ENCODE measurements around the gene ABCB1.

The ABCB1 gene

DNA sequence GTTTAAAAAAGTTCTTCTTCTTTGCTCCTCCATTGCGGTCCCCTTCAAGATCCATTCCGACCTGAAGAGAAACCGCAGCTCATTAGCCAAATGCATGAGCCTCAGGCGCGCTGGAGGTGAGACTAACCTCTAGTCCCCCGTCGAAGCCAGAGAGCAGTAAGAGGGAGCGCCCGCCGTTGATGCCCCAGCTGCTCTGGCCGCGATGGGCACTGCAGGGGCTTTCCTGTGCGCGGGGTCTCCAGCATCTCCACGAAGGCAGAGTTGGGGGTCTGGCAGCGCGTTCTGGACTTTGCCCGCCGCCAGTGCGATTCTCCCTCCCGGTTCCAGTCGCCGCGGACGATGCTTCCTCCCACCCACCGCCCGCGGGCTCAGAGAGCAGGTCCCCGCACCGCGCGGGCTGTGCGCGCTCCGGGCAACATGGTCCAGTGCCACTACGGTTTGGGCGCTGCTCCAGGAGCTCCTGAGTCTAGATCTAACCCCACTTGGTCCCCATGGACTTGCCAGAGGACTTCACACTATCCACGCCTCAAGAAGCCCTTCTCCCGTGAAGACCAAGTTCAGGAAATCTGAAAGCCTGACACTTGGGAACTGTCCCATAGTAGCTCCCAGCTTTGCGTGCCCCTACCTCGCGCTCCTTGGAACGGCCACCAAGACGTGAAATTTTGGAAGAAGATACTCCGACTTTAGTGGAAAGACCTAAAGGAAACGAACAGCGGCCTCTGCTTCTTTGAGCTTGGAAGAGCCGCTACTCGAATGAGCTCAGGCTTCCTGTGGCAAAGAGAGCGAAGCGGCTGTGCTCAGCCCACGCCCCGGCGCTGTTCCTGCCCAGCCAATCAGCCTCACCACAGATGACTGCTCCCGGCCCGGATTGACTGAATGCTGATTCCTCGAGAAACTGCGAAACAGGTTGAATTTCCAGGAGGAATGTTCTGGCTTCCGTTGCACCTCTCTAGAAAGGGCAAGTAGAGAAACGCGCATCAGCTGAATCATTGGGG, at the start of gene ABCB1:
TSS of gene ABCB1 (minus strand) at position 755 of the 995 bp plus-strand sequence. CDS start at position 55, 700 bp downstream.
- TF ChIP-seq, protein P1, sequence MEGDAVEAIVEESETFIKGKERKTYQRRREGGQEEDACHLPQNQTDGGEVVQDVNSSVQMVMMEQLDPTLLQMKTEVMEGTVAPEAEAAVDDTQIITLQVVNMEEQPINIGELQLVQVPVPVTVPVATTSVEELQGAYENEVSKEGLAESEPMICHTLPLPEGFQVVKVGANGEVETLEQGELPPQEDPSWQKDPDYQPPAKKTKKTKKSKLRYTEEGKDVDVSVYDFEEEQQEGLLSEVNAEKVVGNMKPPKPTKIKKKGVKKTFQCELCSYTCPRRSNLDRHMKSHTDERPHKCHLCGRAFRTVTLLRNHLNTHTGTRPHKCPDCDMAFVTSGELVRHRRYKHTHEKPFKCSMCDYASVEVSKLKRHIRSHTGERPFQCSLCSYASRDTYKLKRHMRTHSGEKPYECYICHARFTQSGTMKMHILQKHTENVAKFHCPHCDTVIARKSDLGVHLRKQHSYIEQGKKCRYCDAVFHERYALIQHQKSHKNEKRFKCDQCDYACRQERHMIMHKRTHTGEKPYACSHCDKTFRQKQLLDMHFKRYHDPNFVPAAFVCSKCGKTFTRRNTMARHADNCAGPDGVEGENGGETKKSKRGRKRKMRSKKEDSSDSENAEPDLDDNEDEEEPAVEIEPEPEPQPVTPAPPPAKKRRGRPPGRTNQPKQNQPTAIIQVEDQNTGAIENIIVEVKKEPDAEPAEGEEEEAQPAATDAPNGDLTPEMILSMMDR (conservative IDR thresholded peaks at IDR 0.05), result no peak
- no peak for TF ChIP-seq ZFX (IDR thresholded peaks at IDR 0.05)
- no peak within 1 kb of the TSS for H3K27ac ChIP-seq

DNA sequence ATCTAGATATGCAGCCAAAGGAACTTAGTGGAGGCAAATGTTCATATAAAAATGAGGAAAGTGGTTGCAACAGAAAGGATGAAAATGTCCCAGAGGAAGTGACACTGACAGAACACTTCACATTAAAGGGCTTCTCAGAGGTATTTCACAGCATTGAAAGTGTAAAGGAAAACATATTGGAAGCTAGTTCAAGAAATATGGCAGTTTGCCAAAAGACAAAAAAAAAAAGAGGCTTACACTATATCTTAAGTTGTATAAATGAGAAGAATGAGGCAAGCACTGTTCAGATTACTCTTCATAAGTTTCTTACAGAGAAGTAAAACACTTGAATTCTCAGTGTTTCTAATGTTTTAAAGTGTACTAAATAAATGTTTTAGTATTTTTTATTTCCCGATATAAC, 47.6 kb upstream of the ABCB1 start:
- no peak overlapping the region for H3K27ac ChIP-seq
- TF ChIP-seq, protein P1 (conservative IDR thresholded peaks at IDR 0.05), result no peak
- no peak for TF ChIP-seq ZFX (IDR thresholded peaks at IDR 0.05)

DNA sequence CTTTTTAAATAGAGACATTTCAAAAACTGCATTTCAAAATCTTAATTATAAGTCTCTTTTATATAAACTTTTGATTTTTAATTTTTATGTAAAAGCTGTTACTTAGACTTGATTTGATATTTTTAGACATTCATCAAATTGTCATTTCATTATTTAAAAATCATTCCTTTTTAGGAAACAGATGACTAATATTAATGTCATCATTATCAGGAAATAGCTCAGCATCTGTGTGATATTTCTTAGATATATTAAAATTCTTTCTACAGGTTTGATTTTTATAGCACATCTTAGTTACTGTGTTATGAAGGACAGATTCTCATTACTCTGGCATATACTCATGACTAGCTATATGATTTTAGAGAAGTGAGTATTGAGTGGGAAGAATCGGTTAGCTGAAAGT, 44.8 kb upstream of the ABCB1 start:
- TF ChIP-seq, protein P1 (conservative IDR thresholded peaks at IDR 0.05), result no peak
- TF ChIP-seq ZFX (IDR thresholded peaks at IDR 0.05), result no peak
- no peak overlapping the region for H3K27ac ChIP-seq

DNA sequence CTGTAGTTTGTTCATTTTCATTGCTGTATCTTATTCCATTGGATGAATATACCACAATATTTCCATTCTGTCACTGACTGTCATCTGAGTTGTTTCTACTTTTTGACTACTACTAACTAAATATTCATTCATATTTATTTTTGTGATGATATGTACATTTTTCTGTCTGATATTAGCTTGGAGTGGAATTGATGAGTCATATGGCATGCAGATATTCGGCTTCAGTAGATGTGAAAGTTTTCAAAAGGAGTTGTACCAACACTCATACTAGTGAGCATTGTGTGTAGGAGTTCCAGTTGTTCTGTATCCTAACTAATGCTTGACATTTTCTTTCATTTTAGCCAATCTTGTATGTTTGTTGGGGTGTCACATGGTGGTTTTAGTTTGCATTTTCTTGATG, 35.2 kb upstream of the ABCB1 start:
- H3K27ac ChIP-seq, result no peak overlapping the region
- no peak for TF ChIP-seq ZFX (IDR thresholded peaks at IDR 0.05)
- TF ChIP-seq, protein P1 (conservative IDR thresholded peaks at IDR 0.05), result no peak

DNA sequence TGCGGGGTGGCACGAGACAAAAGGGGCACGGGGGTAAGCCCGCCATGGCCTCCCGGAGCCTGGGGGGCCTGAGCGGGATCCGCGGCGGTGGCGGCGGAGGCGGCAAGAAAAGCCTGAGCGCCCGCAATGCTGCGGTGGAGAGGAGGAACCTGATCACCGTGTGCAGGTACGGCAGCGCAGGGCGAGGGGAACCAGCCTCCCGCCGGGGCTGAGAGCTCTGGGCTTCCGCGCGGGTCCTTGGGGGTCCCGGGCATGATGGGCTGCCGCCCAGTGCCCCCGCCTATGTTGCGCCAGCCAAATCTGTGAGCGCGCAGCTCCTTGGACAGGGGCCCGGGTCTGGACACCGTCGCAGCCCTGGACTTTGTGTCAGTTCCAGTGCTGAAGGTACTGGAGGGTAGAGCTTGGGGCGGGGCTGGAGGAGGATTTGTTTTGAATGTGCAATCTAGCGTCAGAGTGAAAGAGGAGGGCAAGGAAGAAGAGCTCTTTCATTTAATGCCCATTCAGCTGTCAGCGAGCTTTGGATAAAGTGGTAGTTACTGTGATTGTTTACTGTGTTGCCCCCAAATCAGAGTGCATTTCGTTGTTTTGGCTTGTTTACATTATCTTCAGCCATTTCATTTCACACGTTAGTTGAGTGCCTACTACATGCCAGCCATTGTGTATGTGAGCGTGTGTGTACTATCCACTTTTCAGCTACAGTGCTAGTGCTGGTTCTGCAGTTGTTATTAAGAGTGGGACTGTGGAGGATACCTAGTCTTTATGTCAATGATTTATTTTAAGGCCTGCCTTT, 28.3 kb upstream of the ABCB1 start:
- TF ChIP-seq, protein P1 (conservative IDR thresholded peaks at IDR 0.05), result no peak
- TF ChIP-seq ZFX (IDR thresholded peaks at IDR 0.05), result no peak
- no peak overlapping the region for H3K27ac ChIP-seq

DNA sequence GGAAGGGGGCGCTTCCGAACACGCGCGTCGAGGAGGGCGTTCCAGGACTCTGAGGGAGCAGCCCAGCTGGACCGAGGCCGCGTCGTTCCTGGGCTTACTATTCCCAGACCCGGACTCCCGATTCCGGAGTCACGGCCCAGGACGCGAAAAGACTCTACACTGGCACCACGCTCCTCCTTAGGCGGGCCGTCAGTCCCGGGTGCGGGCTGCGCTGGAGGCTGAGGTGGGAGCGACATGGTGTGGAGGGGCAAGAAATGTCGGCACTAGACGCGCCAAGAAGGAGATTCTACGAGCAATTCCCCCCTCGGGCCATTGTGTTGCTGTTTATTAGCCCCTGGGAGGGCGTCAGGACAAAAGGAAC, 26.9 kb upstream of the ABCB1 start:
- TF ChIP-seq, protein P1 (conservative IDR thresholded peaks at IDR 0.05), result no peak
- no peak for TF ChIP-seq ZFX (IDR thresholded peaks at IDR 0.05)
- no peak overlapping the region for H3K27ac ChIP-seq

DNA sequence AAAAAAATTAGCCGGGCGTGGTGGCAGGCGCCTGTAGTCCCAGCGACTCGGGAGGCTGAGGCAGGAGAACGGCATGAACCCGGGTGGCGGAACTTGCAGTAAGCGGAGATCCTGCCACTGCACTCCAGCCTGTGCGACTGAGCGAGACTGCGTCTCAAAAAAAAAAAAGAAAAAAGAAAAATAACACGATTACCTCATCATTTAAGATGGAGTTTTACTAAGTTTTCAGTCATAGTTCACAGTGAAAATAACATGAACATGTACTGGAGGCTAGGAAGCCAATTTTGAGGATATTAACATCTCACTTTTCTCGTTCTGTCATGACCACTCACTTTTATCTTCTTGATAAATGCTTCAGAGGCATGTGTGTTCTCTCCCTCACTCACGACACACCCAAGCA, 24.4 kb upstream of the ABCB1 start:
- no peak overlapping the region for H3K27ac ChIP-seq
- TF ChIP-seq, protein P1 (conservative IDR thresholded peaks at IDR 0.05), result no peak
- no peak for TF ChIP-seq ZFX (IDR thresholded peaks at IDR 0.05)

Data from C4-2B (cell line).